DMS53 (cell line): Measurements from ENCODE around the gene NECTIN1.

Experiments
- DNase-seq: peaks from one replicate; lab custom pipeline; 2025; lab: John Stamatoyannopoulos, UW

NECTIN1 gene

GRCh38 chr11:119671561-119672015 is 57.4 kb downstream of the NECTIN1 start:
- DNase-seq = no peak

- DNase-seq = no peak
Measured at GRCh38 chr11:119671051-119671450, 57.9 kb downstream of the NECTIN1 start.

- DNase-seq = no peak
Measured at GRCh38 chr11:119669487-119669886, 59.5 kb downstream of the NECTIN1 start.

GRCh38 chr11:119668676-119669075 is 60.3 kb downstream of the NECTIN1 start:
- DNase-seq = no peak

GRCh38 chr11:119666463-119667131 is 62.4 kb downstream of the NECTIN1 start:
- peak; percentile 86 for DNase-seq

GRCh38 chr11:119666061-119666460 is 62.9 kb downstream of the NECTIN1 start:
- no peak for DNase-seq

- DNase-seq = no peak
Measured at GRCh38 chr11:119664701-119665420, 64.1 kb downstream of the NECTIN1 start.

GRCh38 chr11:119664063-119664572 is 64.9 kb downstream of the NECTIN1 start:
- peak; percentile 60 for DNase-seq

GRCh38 chr11:119663279-119663678 is 65.7 kb downstream of the NECTIN1 start:
- DNase-seq = no peak

GRCh38 chr11:119661226-119661625 is 67.8 kb downstream of the NECTIN1 start:
- no peak for DNase-seq

GRCh38 chr11:119659971-119660723 is 68.9 kb downstream of the NECTIN1 start:
- no peak for DNase-seq

- no peak for DNase-seq
Measured at GRCh38 chr11:119652907-119653659, 75.9 kb downstream of the NECTIN1 start.

- DNase-seq = no peak
Measured at GRCh38 chr11:119651802-119652584, 77.0 kb downstream of the NECTIN1 start.

GRCh38 chr11:119650251-119650650 is 78.7 kb downstream of the NECTIN1 start:
- peak; percentile 33 for DNase-seq

- no peak for DNase-seq
Measured at GRCh38 chr11:119647254-119647653, 81.7 kb downstream of the NECTIN1 start.

GRCh38 chr11:119645018-119645417 is 84.0 kb downstream of the NECTIN1 start:
- DNase-seq = no peak

GRCh38 chr11:119644502-119644901 is 84.5 kb downstream of the NECTIN1 start:
- DNase-seq = no peak

GRCh38 chr11:119643876-119644225 is 85.1 kb downstream of the NECTIN1 start:
- no peak for DNase-seq

- DNase-seq = no peak
Measured at GRCh38 chr11:119643212-119643875, 85.7 kb downstream of the NECTIN1 start.

- DNase-seq = peak; percentile 64
Measured at GRCh38 chr11:119641983-119642745, 86.8 kb downstream of the NECTIN1 start.
